Transverse colon (tissue), 3 donors: ENCODE results near the gene RAN.

Experiments
- EP300 ChIP-seq: sonication (generic); formaldehyde crosslinking; IDR thresholded peaks from one replicate; pipeline ENCODE4 v1.6.1; 2017; ENCODE audit warnings: antibody characterized with exemption, low read depth
- POLR2A ChIP-seq: fragments of 450-650 bp; IDR thresholded peaks from one replicate; pipeline ENCODE4 v1.6.1; 2016; ENCODE audit warnings: antibody characterized with exemption, mild to moderate bottlenecking, moderate library complexity
- TF ChIP-seq, protein P1 (sequence below), 5 experiments: fragments of 200-600 bp in 3 of 5; fragments of 450-650 bp in 2 of 5; sonication (generic) in 3 of 5; IDR thresholded peaks; 1 replicate in 2 of 5; 2 replicates in 3 of 5; pipeline ENCODE4 v1.5.1; 2016 to 2017; ENCODE audit warnings: antibody characterized with exemption in 5 of 5, inconsistent platforms in 3 of 5, mild to moderate bottlenecking in 2 of 5, moderate library complexity in 1 of 5

DNA sequence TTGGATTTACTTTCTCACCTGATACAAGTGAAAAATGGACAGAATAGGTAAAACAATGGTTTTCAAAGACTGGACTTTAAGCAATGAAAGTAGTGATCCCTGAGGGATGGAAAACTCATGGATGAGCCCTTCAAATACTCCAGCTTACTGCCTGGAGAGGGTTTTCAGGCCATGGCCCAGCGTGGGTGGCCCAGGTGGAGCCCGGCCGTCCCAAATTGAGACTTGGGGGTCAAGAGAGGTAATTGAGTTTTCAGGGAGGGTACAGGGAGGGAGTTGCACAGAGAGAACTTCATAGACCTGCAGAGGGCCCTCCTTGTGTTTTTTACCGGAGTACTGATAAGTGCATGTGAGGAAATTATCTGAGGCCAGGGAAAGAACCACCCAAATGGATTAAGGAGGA is 37.2 kb downstream of the RAN start:
- no peak for TF ChIP-seq POLR2A
- TF ChIP-seq, protein P1, sequence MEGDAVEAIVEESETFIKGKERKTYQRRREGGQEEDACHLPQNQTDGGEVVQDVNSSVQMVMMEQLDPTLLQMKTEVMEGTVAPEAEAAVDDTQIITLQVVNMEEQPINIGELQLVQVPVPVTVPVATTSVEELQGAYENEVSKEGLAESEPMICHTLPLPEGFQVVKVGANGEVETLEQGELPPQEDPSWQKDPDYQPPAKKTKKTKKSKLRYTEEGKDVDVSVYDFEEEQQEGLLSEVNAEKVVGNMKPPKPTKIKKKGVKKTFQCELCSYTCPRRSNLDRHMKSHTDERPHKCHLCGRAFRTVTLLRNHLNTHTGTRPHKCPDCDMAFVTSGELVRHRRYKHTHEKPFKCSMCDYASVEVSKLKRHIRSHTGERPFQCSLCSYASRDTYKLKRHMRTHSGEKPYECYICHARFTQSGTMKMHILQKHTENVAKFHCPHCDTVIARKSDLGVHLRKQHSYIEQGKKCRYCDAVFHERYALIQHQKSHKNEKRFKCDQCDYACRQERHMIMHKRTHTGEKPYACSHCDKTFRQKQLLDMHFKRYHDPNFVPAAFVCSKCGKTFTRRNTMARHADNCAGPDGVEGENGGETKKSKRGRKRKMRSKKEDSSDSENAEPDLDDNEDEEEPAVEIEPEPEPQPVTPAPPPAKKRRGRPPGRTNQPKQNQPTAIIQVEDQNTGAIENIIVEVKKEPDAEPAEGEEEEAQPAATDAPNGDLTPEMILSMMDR (IDR thresholded peaks at IDR 0.05), result no peak
- TF ChIP-seq EP300, result no peak
